Right ventricle myocardium superior (tissue), 1 donor: ENCODE measurements around the gene JAKMIP3. TPM values are rescaled to one million over a fixed set of nuclear protein-coding genes. Genes with fewer than 3 reads are reported as not detected.

Experiments
- ATAC-seq: fragments of 200-7000 bp; cut with Tn5 transposase; one replicate; pipeline ENCODE4 v1.9.1; 2020; ENCODE audit warnings: mild to moderate bottlenecking; ENCODE audit not compliant: poor library complexity
- DNase-seq: peaks from one replicate; pipeline ENCODE4 v3.0.0-alpha.2; 2020
- intact Hi-C: fragments of 100-400 bp; cut with DNase I; formaldehyde crosslinking; loops from one replicate; pipeline ENCODE4 v1.11.2; 2022
- long read RNA-seq: library from polyadenylated mRNA; unstranded; transcript quantifications from one replicate; pipeline ENCODE4 v2.0.0, GENCODE V29; 2021
- total RNA-seq: library from RNA; stranded (reverse); fragmentation: NEBNext Ultra II Directional; extraction: Animal tissue kit (Norgen Biotek cat#: 25700); gene quantifications from one replicate; pipeline ENCODE4 v1.2.1, GENCODE V29; 2021
- donor health status: DM: no; HTN: yes; CAD: no; lungs with severe emphysema.

The JAKMIP3 gene
- 1.5 TPM for total RNA-seq
- long read RNA-seq, partial matches to known transcripts = 0 of 2 reads
- long read RNA-seq, other reads (novel, unspliced or antisense) = 2 of 2 reads

- peak; percentile 71 for ATAC-seq
- DNase-seq = peak; percentile 47
- intact Hi-C loops = no loop called here
Observed at GRCh38 chr10:132065491-132066105, at the start of gene JAKMIP3. JAKMIP3 (plus strand) TSS chr10:132065946; CDS start chr10:132104809, 38,863 bp downstream.

GRCh38 chr10:132016514-132016913 lies 49.2 kb upstream of the JAKMIP3 start:
- DNase-seq = no peak
- intact Hi-C loops = no loop called here
- ATAC-seq = no peak

DNA sequence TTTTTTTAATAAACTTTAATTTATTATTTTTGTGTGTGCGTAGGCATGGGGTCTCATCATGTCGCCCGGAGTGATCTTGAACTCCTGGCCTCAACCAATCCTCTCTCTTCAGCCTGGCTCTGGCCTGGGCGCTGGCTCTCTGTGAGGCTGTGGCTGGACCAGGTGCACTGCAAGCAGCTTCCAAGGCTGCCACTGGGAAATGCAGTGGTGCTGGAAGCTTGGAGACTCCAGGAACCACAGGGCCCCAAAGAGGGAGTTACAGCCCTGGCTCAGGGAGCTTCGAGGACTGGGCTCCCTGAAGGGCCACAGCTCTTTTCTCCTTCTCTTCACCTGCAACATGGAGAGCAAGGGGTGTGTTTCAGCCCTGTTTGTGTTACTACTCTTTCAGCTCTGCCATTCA lies 47.3 kb upstream of the JAKMIP3 start:
- DNase-seq = no peak
- intact Hi-C loops = no loop called here

DNA sequence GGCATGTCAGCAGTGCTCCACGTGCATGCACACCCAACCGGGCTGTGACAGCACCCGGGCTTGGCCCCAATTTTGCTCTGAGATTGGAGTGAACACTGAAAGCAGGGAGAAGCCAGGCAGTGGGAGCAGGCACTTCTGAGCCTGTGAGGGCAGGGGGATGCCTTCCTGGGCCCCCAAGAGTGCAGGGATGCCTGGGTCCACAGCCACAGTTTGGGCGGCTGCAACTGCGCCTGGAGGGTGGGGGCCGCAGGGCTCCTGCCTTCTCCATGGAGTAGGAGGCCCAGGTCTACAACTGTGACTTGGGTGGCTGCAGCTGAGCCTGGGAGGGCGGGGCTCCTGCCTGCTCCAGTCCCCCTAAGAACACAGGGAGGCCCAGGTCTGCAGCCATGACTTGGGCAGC lies 46.4 kb upstream of the JAKMIP3 start:
- ATAC-seq = no peak
- no peak for DNase-seq
- intact Hi-C loops = no loop called here

More for the DNA sequence above, 47.3 kb upstream of the JAKMIP3 start:
- no peak for ATAC-seq

- intact Hi-C loops = loop anchor here (5.0 kb wide), 1 partner anchor 133 kb away; no protein-coding TSS in a partner anchor
- no peak for DNase-seq
- ATAC-seq = no peak
Observed at GRCh38 chr10:132020456-132020855, 45.3 kb upstream of the JAKMIP3 start.

- DNase-seq (no peak), ATAC-seq (no peak)
- intact Hi-C loops = loop anchor here (5.0 kb wide), 1 partner anchor 134 kb away; no protein-coding TSS in a partner anchor
Observed at GRCh38 chr10:132021046-132021445, 44.7 kb upstream of the JAKMIP3 start.

GRCh38 chr10:132021504-132022143 lies 44.1 kb upstream of the JAKMIP3 start:
- ATAC-seq = no peak
- intact Hi-C loops = loop anchor here (5.0 kb wide), 1 partner anchor 134 kb away; no protein-coding TSS in a partner anchor
- DNase-seq = no peak

GRCh38 chr10:132022241-132022640 lies 43.5 kb upstream of the JAKMIP3 start:
- DNase-seq (no peak), ATAC-seq (no peak)
- intact Hi-C loops = loop anchor here (5.0 kb wide), 1 partner anchor 135 kb away; no protein-coding TSS in a partner anchor

GRCh38 chr10:132023092-132023811 lies 42.5 kb upstream of the JAKMIP3 start:
- ATAC-seq = peak; percentile 97
- intact Hi-C loops = loop anchor here (5.0 kb wide), 1 partner anchor 136 kb away; no protein-coding TSS in a partner anchor
- peak; percentile 90 for DNase-seq

DNA sequence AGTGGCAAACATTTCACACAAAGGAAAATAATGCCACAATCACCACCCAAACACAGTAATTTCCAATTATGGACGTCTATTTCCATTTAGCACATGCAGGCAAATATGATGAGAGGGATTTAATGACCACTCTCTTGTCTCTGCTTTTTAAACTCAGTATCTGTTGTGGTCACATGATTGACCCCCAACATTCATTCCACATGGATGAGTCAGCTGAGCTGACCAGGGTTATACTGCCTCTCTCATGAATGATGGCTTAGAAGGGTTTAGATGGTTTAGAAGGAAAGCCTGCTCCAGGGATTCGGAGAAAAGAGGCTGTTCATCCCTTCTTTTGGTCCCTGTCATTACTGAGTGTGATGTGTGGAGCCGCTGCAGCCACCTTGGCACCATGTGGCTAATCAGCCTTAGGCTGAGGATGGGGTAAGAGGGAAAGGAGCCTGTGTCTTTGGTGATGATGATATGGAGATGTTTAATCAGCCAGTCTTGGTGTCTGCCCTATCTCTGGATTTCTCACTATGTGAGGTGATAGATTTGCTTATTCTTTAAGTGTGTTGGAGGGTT lies 38.2 kb upstream of the JAKMIP3 start:
- no peak for ATAC-seq
- intact Hi-C loops = no loop called here

GRCh38 chr10:132028706-132029105 lies 37.0 kb upstream of the JAKMIP3 start:
- intact Hi-C loops = no loop called here
- ATAC-seq = no peak
- DNase-seq = no peak

More for the DNA sequence above, 38.2 kb upstream of the JAKMIP3 start:
- DNase-seq = no peak

GRCh38 chr10:132030898-132031463 lies 34.8 kb upstream of the JAKMIP3 start:
- ATAC-seq = no peak
- no peak for DNase-seq
- intact Hi-C loops = no loop called here

DNA sequence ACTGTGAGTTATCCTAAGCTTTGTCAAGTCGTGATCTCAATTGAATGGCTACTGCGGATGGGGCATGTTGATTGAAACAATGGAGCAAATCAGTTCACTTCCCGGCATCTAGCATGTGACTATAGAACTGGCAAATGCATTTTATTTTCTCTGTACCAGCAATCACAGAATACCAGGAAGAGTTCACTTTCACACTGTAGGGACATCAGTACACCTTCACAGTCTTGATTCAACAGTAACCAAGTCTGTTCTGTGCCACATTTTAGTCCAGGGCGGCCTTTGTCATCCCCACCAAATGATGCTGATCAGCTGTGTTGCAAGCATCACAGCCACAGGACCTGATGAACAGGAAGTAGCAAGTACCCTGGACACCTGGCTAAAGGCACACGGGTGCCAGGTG lies 32.1 kb upstream of the JAKMIP3 start:
- ATAC-seq (no peak), DNase-seq (no peak)
- intact Hi-C loops = no loop called here

GRCh38 chr10:132035476-132035875 lies 30.3 kb upstream of the JAKMIP3 start:
- intact Hi-C loops = no loop called here
- DNase-seq = no peak
- ATAC-seq = no peak

GRCh38 chr10:132036153-132036886 lies 29.4 kb upstream of the JAKMIP3 start:
- DNase-seq (peak; percentile 55), ATAC-seq (peak; percentile 75)
- intact Hi-C loops = no loop called here

DNA sequence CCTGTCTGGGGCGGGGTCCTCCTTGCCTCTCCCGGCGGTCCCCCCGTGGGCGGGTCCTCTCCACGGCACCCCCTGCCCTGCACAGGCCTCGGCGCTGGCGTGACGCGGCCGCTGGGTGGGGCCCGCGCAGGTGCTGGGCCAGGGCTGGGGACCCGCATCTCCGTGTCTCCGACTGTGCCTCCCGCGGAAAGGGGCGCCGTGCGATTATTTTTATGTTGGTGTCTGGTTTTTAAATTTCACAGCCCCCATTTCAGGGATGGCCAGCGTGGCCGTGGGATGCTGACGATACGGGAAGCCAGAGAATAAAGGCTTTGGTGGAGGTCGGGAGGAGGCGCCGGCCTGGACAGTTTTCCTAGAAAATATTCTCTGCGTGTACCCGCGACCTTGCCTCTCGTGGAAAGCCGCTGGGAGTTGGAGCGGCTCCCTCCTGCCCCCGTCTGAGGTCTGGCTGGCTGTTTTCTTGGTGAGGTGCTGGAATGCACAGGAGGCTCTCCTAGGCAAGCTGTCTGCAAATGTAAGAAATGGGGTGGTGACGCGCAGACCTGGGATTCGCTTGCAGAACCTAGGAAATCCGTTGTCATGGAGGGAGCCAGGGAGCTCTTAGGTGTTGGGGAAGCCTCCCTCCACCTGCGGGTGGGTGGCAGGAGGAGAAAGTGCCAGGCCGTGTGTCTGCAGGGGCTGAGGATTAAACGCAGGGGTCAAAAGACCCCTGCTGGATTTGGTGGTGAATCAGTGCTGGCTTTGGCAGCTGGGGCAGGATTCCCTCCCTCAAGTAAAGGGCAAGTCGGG lies 28.7 kb upstream of the JAKMIP3 start:
- DNase-seq (no peak), ATAC-seq (peak; percentile 88)
- intact Hi-C loops = no loop called here

- intact Hi-C loops = no loop called here
- ATAC-seq (no peak), DNase-seq (no peak)
Observed at GRCh38 chr10:132037676-132037975, 28.1 kb upstream of the JAKMIP3 start.

GRCh38 chr10:132039371-132039770 lies 26.4 kb upstream of the JAKMIP3 start:
- no peak for ATAC-seq
- intact Hi-C loops = no loop called here

More at GRCh38 chr10:132039371-132039770, 26.4 kb upstream of the JAKMIP3 start:
- no peak for DNase-seq
